ENCODE data around the gene AIF1L.

AIF1L gene

GRCh38 chr9:131096269-131097125, at the start of gene AIF1L:
Gene AIF1L, plus strand, starts transcription at chr9:131096531. Its CDS starts 99 bp downstream, at chr9:131096630.
- no peak for DNase-seq

GRCh38 chr9:131046581-131047202, 49.6 kb upstream of the AIF1L start:
- peak; percentile 42 for DNase-seq

- no peak for DNase-seq
Observed at GRCh38 chr9:131048332-131048731, 48.0 kb upstream of the AIF1L start.

GRCh38 chr9:131048820-131049219, 47.5 kb upstream of the AIF1L start:
- DNase-seq, result no peak

GRCh38 chr9:131049829-131050715, 46.3 kb upstream of the AIF1L start:
- DNase-seq, result no peak

- no peak for DNase-seq
Observed at GRCh38 chr9:131050831-131051230, 45.5 kb upstream of the AIF1L start.

GRCh38 chr9:131051592-131052517, 44.5 kb upstream of the AIF1L start:
- DNase-seq, result no peak

GRCh38 chr9:131053896-131054295, 42.4 kb upstream of the AIF1L start:
- DNase-seq, result no peak

- DNase-seq, result no peak
Observed at GRCh38 chr9:131056781-131057506, 39.4 kb upstream of the AIF1L start.

GRCh38 chr9:131060900-131061630, 35.3 kb upstream of the AIF1L start:
- DNase-seq, result no peak

- no peak for DNase-seq
Observed at GRCh38 chr9:131062969-131063368, 33.4 kb upstream of the AIF1L start.

- no peak for DNase-seq
Observed at GRCh38 chr9:131065599-131065998, 30.7 kb upstream of the AIF1L start.

GRCh38 chr9:131067625-131068024, 28.7 kb upstream of the AIF1L start:
- DNase-seq, result no peak

- no peak for DNase-seq
Observed at GRCh38 chr9:131068076-131068816, 28.1 kb upstream of the AIF1L start.

GRCh38 chr9:131069699-131070098, 26.6 kb upstream of the AIF1L start:
- no peak for DNase-seq

GRCh38 chr9:131072107-131072870, 24.0 kb upstream of the AIF1L start:
- no peak for DNase-seq

GRCh38 chr9:131072871-131073237, 23.5 kb upstream of the AIF1L start:
- no peak for DNase-seq

GRCh38 chr9:131076347-131077195, 19.8 kb upstream of the AIF1L start:
- DNase-seq, result no peak

All from NCI-H1694 (cell line).